Psoas muscle (tissue), 8 donors: Measurements from ENCODE around the gene GREM1. TPM values are rescaled to one million over a fixed set of nuclear protein-coding genes. Genes with fewer than 3 reads are reported as not detected.

ENCODE experiments used
- ATAC-seq, 4 donors: fragments of 200-7000 bp; cut with Tn5 transposase; one replicate each; pipeline ENCODE4 v1.9.1; 2020; ENCODE audit warnings: moderate library complexity in 3 of 4, mild to moderate bottlenecking in 2 of 4
- DNase-seq, 2 donors: peaks; one replicate each; pipeline ENCODE4 v3.0.0-alpha.2; 2020
- H3K27ac ChIP-seq: fragments of 200-600 bp; one replicate; pipeline ENCODE4 v1.8.0; 2022
- H3K27me3 ChIP-seq, 3 donors: fragments of 200-600 bp in 1 of 3; one replicate each; pipeline versions ENCODE4 v1.6.1 to v1.8.0; 2013 to 2022; ENCODE audit warnings: low read length in 2 of 3, mild to moderate bottlenecking in 2 of 3, moderate library complexity in 1 of 3; ENCODE audit not compliant: insufficient read depth in 3 of 3
- H3K36me3 ChIP-seq, 2 donors: fragments of 200-600 bp in 1 of 2; one replicate each; pipeline versions ENCODE4 v1.6.1 to v1.8.0; 2013 to 2022; ENCODE audit warnings: low read depth in 1 of 2, mild to moderate bottlenecking in 1 of 2, moderate library complexity in 1 of 2; ENCODE audit not compliant: insufficient read depth in 1 of 2
- H3K4me1 ChIP-seq: fragments of 200-600 bp; one replicate; pipeline ENCODE4 v1.8.0; 2022
- H3K4me3 ChIP-seq: fragments of 200-600 bp; one replicate; pipeline ENCODE4 v1.8.0; 2022; ENCODE audit warnings: mild to moderate bottlenecking
- H3K9me3 ChIP-seq: fragments of 200-600 bp; one replicate; pipeline ENCODE4 v1.8.0; 2022
- CTCF ChIP-seq: fragments of 200-600 bp; IDR thresholded peaks from one replicate; pipeline ENCODE4 v1.8.0; 2022; ENCODE audit warnings: antibody characterized with exemption
- WGBS, 3 donors: extraction: QIAGEN DNeasy Blood & Tissue Kit; methylation state at CpG; one replicate each; pipeline versions ENCODE4 v1.1.6 to v1.1.7; 2013; 5-methylcytosine and 5-hydroxymethylcytosine counted together
- intact Hi-C, 2 donors: fragments of 100-400 bp; cut with DNase I; formaldehyde crosslinking; loops; one replicate each; pipeline versions ENCODE4 v1.11.0 to v1.14.2; 2022
- polyA plus RNA-seq, 3 donors: library from polyadenylated mRNA; stranded (reverse); fragments of 200-250 nt; gene quantifications; one replicate each; pipeline ENCODE4 v1.2.3, GENCODE V29; 2013
- total RNA-seq, 4 donors: library from RNA; stranded (reverse); fragmentation: NEBNext Ultra II Directional in 2 of 4; extraction: Animal tissue kit (Norgen Biotek cat#: 25700) in 2 of 4; gene quantifications; one replicate each; pipeline versions ENCODE4 v1.2.1 to v1.2.4, GENCODE V29; 2021 to 2023
- donor health status: healthy with polysubstance abuse.
- donor health status: DM: no; HTN: no; CAD: no; lungs with moderate emphysema.
- donor health status: Bipolar disorder and iron deficiency.
- donor health status: healthy.
- donor health status: DM: yes; HTN: yes; CAD: no.
- donor health status: DM: no; HTN: no; CAD: no.
- donor health status: DM: no; HTN: no; CAD: no.
- donor health status: DM: yes; HTN: yes; CAD: no.

GREM1 gene
- total and polyA plus RNA-seq, 7 donors: 0.09 to 4.5 (median 1.3) TPM

- no peak overlapping the region for H3K4me3 ChIP-seq
- H3K36me3 ChIP-seq: no peaks in the 10 kb centered on the region
- no peaks in the 10 kb centered on the region for H3K9me3 ChIP-seq
- no peak overlapping the region for H3K27ac ChIP-seq
- WGBS, 3 donors: 80 to 86% (median 84%) methylated on average over 10 of the region's 10 CpGs
- intact Hi-C loops: no loop called here
- no peak for DNase-seq
- no peak for TF ChIP-seq CTCF
- H3K4me1 ChIP-seq: no peaks in the 10 kb centered on the region
- peaks cover 0 to 5% (median 0%) of the 10 kb centered on the region in 3 donors for H3K27me3 ChIP-seq
- no peak for ATAC-seq
Observed at GRCh38 chr15:32729700-32730395, 12.0 kb downstream of the GREM1 start.

GRCh38 chr15:32730677-32731654 is 13.2 kb downstream of the GREM1 start:
- Histone ChIP-seq H3K4me1 (no peaks in the 10 kb centered on the region), H3K4me3 (no peak overlapping the region), H3K27ac (no peak overlapping the region), H3K9me3 (no peaks in the 10 kb centered on the region), H3K36me3 (no peaks in the 10 kb centered on the region), H3K27me3 (peaks cover 0 to 5% (median 0%) of the 10 kb centered on the region in 3 donors)
- ATAC-seq (no peak), DNase-seq (no peak)
- no peak for TF ChIP-seq CTCF
- intact Hi-C loops: no loop called here
- 55 to 57% (median 56%) methylated on average over 27 of the region's 27 CpGs for WGBS, 3 donors

- TF ChIP-seq CTCF: no peak
- DNase-seq (no peak), ATAC-seq (no peak)
- Histone ChIP-seq H3K36me3 (no peaks in the 10 kb centered on the region), H3K9me3 (no peaks in the 10 kb centered on the region), H3K27me3 (peaks cover 0 to 5% (median 0%) of the 10 kb centered on the region in 3 donors), H3K4me3 (no peak overlapping the region), H3K27ac (no peak overlapping the region), H3K4me1 (no peaks in the 10 kb centered on the region)
- intact Hi-C loops: no loop called here
- 67 to 80% (median 72%) methylated on average over 6 of the region's 6 CpGs for WGBS, 3 donors
Observed at GRCh38 chr15:32732574-32733157, 14.9 kb downstream of the GREM1 start.

- ATAC-seq: no peak
- H3K27me3 ChIP-seq: peaks cover 0 to 5% (median 0%) of the 10 kb centered on the region in 3 donors
- no peaks in the 10 kb centered on the region for H3K4me1 ChIP-seq
- H3K4me3 ChIP-seq: no peak overlapping the region
- DNase-seq: no peak
- WGBS, 3 donors: 45 to 66% (median 66%) methylated on average over 3 of the region's 3 CpGs
- TF ChIP-seq CTCF: no peak
- no peaks in the 10 kb centered on the region for H3K36me3 ChIP-seq
- H3K9me3 ChIP-seq: no peaks in the 10 kb centered on the region
- intact Hi-C loops: no loop called here
- no peak overlapping the region for H3K27ac ChIP-seq
Observed at GRCh38 chr15:32733281-32733680, 15.5 kb downstream of the GREM1 start.
